OCI-LY7 (cell line): ENCODE data around the gene EDN1.

Source experiments
- CTCF ChIP-seq: fragments of 200-600 bp; sonication (generic); conservative IDR thresholded peaks from 2 replicates; pipeline ENCODE4 v1.5.1; 2014; ENCODE audit warnings: mild to moderate bottlenecking, antibody characterized with exemption, low read length, moderate library complexity, mixed read lengths
- EZH2phosphoT487 ChIP-seq: fragments of 200-600 bp; sonication (generic); IDR thresholded peaks from 2 replicates; pipeline ENCODE4 v1.6.1; 2018; ENCODE audit warnings: low read depth, borderline replicate concordance, mild to moderate bottlenecking, mixed run types, antibody characterized with exemption, low read length, moderate library complexity, mixed read lengths

DNA sequence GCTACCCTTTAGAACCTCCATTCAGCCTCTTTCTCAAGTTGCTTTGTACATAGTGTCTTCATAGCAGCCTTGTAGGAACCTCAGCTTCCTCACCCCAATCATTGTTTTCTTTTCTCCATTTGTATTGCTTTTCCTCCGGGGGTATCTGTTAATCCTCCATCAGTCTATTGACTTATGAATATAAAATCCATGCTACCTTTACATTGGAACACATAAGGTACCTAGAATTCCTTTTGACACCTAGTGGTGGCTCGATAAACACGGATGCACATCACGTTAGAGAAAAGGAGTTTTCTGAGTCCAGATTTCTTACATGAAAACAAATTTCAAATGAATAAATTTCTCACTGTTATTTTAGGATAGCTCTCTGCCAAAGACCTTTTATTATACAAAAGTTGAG lies 6.3 kb upstream of the EDN1 start:
- TF ChIP-seq CTCF (no peak), EZH2phosphoT487 (no peak)
